Measurements from ENCODE around the gene KCNJ6. TPM values are rescaled to one million over a fixed set of nuclear protein-coding genes. Genes with fewer than 3 reads are reported as not detected.

Gene KCNJ6
- total and polyA plus RNA-seq, 2 of the 8 experiments (the other 6 are each of a cell fraction or from before 2014, with no cell fraction given) = 0.51 to 1.2 TPM

DNA sequence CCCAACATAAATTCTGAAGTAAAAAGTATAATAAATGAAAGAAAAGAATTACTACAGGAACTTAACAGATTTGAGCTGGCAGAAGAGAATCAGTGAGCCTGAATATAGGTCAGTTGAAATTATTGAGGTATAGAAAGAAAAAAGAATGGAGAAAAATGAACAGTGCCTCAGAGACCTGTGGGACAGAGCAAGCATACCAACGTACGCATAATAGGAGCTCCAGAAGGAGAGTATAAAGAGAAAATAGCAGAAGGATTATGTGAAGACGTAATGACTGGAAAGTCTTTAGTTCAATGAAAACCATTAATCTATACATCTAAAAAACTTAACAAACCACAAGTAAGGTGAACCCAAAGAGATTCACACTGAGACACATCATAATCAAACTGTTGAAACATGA, 287.9 kb downstream of the KCNJ6 start:
- Histone ChIP-seq H2BK5ac (ENCODE audit: low read depth, low read length) (no peak overlapping the region), H4K20me1 (replicated peaks in 1 of 2; ENCODE audit: control insufficient read depth in 1 of 2, insufficient read depth in 2 of 2, low read length in 2 of 2) (no peaks in the 10 kb centered on the region), H3K23ac (ENCODE audit: insufficient read length) (no peak overlapping the region), H3K27ac (ENCODE audit: low read depth, low read length) (no peak overlapping the region), H3K27me3 (replicated peaks in 1 of 4; ENCODE audit: control insufficient read depth in 3 of 4, extremely low read depth in 1 of 4, insufficient read depth in 3 of 4, low read length in 3 of 4) (no peaks in the 10 kb centered on the region), H3K9me3 (ENCODE audit: insufficient read depth in 2 of 2, low read depth in 1 of 2, low read length in 1 of 2) (peaks cover 0 to 6% of the 10 kb centered on the region in 2 experiments; a peak in 2 of 4 replicates), H4K91ac (replicated peaks; ENCODE audit: insufficient read length, low read length) (no peak overlapping the region), H2BK12ac (ENCODE audit: low read depth, low read length) (no peak overlapping the region), H3K56ac (replicated peaks; ENCODE audit: insufficient read length, low read depth, low read length) (no peak overlapping the region), H3K14ac (ENCODE audit: insufficient read length) (no peak overlapping the region), H4K5ac (ENCODE audit: insufficient read length, low read depth, low read length) (no peak overlapping the region), H3K4me3 (ENCODE audit: extremely low read depth in 1 of 4, insufficient read depth in 2 of 4, low read depth in 3 of 4, low read length in 4 of 4) (no peak overlapping the region), H2BK120ac (replicated peaks; ENCODE audit: low read depth, low read length) (no peak overlapping the region), H3K36me3 (ENCODE audit: control insufficient read depth in 2 of 4, insufficient read depth in 4 of 4, low read length in 3 of 4) (no peaks in the 10 kb centered on the region; a peak in 1 of 8 replicates), H3K4ac (replicated peaks; ENCODE audit: insufficient read length, low read depth, low read length) (no peak overlapping the region), H2BK20ac (ENCODE audit: low read length) (no peak overlapping the region), H3K4me2 (ENCODE audit: insufficient read depth in 1 of 2, low read depth in 2 of 2, low read length in 2 of 2) (no peak overlapping the region), H2AK5ac (ENCODE audit: low read depth, low read length) (no peak overlapping the region), H2AFZ (ENCODE audit: low read length) (no peak overlapping the region), H3K18ac (ENCODE audit: extremely low read depth, low read length) (no peak overlapping the region), H4K8ac (ENCODE audit: extremely low read depth, insufficient read depth, low read length) (no peak overlapping the region), H3K79me1 (ENCODE audit: low read depth, low read length) (no peaks in the 10 kb centered on the region), H3K9ac (replicated peaks in 1 of 4; ENCODE audit: extremely low read depth in 1 of 4, low read depth in 3 of 4, low read length in 3 of 4) (no peak overlapping the region), H3K4me1 (replicated peaks in 1 of 4; ENCODE audit: control insufficient read depth in 3 of 4, insufficient read depth in 4 of 4, low read length in 3 of 4) (peaks cover 3 to 14% (median 12%) of the 10 kb centered on the region in 4 experiments; a peak in 5 of 7 replicates), H3K23me2 (ENCODE audit: low read depth, low read length) (no peaks in the 10 kb centered on the region), H2BK15ac (ENCODE audit: low read length) (no peak overlapping the region), H3K79me2 (ENCODE audit: control insufficient read depth in 1 of 2, insufficient read depth in 2 of 2, low read length in 2 of 2) (no peaks in the 10 kb centered on the region)
- POLR2A ChIA-PET (ENCODE audit: partially characterized antibody) = no interaction called here
- no peak for TF ChIP-seq CBX8 (IDR thresholded peaks at IDR 0.05; ENCODE audit: borderline replicate concordance, low read depth, low read length)
- no peak for TF ChIP-seq BRCA1 (IDR thresholded peaks at IDR 0.05; ENCODE audit: low read depth, low read length)
- no peak for TF ChIP-seq EP300 (IDR thresholded peaks at IDR 0.05; ENCODE audit: borderline replicate concordance in 1 of 2, low read depth in 2 of 2, low read length in 2 of 2)
- no peak for TF ChIP-seq RFX5 (IDR thresholded peaks at IDR 0.05; ENCODE audit: borderline replicate concordance, low read depth, low read length)
- no peak for TF ChIP-seq JUND (IDR thresholded peaks at IDR 0.05; ENCODE audit: low read length)
- no peak for TF ChIP-seq NRF1 (IDR thresholded peaks at IDR 0.05; ENCODE audit: low read depth, low read length)
- no peak for TF ChIP-seq SIN3A (conservative IDR thresholded peaks at IDR 0.05 in 1 of 2, IDR thresholded peaks at IDR 0.05 in 1 of 2; ENCODE audit: low read depth in 1 of 2, low read length in 2 of 2)
- no peak for TF ChIP-seq HDAC6 (IDR thresholded peaks at IDR 0.05; ENCODE audit: low read depth, low read length)
- CTCF ChIA-PET (ENCODE audit: partially characterized antibody) = interaction anchor here (0.6 to 1.2 kb wide), 5 partner anchors 9 to 52 kb away, joined by 3 read pairs; no protein-coding TSS in a partner anchor
- FAIRE-seq (no peak), DNase-seq (ENCODE audit: low read depth in 1 of 2, low spot score in 2 of 2) (no peak)
- WGBS, 2 experiments (ENCODE audit: extremely low coverage in 1 of 2, insufficient coverage in 1 of 2, insufficient read length in 1 of 2, insufficient replicate concordance in 2 of 2, low coverage in 1 of 2, low lambda C conversion rate in 2 of 2, missing lambda C conversion rate in 1 of 2) = 95% methylated on average over 3 of the region's 3 CpGs; no CpG with 5 or more reads in 1 of the 2 experiments
